NK-92 (cell line): ENCODE data around the gene HARS2.
"Not testable (repeated sequence)": the region's sequence is repeated elsewhere in the genome, so short reads cannot be mapped to it uniquely, and the experiment has no call there.

Source experiments
- DNase-seq: peaks from one replicate; lab custom pipeline; 2025; ENCODE audit not compliant: unreplicated experiment; lab: John Stamatoyannopoulos, UW

HARS2 gene

GRCh38 chr5:140700177-140701144 lies 9.2 kb downstream of the HARS2 start, which contains the start of gene ZMAT2:
TSS of gene ZMAT2 (plus strand) at chr5:140700447. CDS start at chr5:140700461, 14 bp downstream.
- DNase-seq: peak; percentile 47

- no peak for DNase-seq
Measured at GRCh38 chr5:140707812-140708211, 16.6 kb downstream of the HARS2 start.

- not testable (repeated sequence) for DNase-seq
Measured at GRCh38 chr5:140708787-140709186, 17.5 kb downstream of the HARS2 start.

GRCh38 chr5:140710899-140711552 lies 19.8 kb downstream of the HARS2 start:
- DNase-seq: no peak

- DNase-seq: no peak
Measured at GRCh38 chr5:140711794-140712193, 20.5 kb downstream of the HARS2 start.

GRCh38 chr5:140713562-140714094 lies 22.4 kb downstream of the HARS2 start:
- no peak for DNase-seq

- not testable (repeated sequence) for DNase-seq
Measured at GRCh38 chr5:140716238-140716637, 25.0 kb downstream of the HARS2 start.

GRCh38 chr5:140718266-140718592 lies 27.0 kb downstream of the HARS2 start:
- no peak for DNase-seq

- not testable (repeated sequence) for DNase-seq
Measured at GRCh38 chr5:140720738-140721137, 29.5 kb downstream of the HARS2 start.

- not testable (repeated sequence) for DNase-seq
Measured at GRCh38 chr5:140721395-140721794, 30.1 kb downstream of the HARS2 start.

- DNase-seq: no peak
Measured at GRCh38 chr5:140725799-140726471, 34.7 kb downstream of the HARS2 start.

- DNase-seq: no peak
Measured at GRCh38 chr5:140733098-140733497, 41.8 kb downstream of the HARS2 start.

GRCh38 chr5:140734354-140734753 lies 43.1 kb downstream of the HARS2 start:
- DNase-seq: no peak

- no peak for DNase-seq
Measured at GRCh38 chr5:140737486-140737885, 46.2 kb downstream of the HARS2 start.

GRCh38 chr5:140741967-140742366 lies 50.7 kb downstream of the HARS2 start:
- no peak for DNase-seq
